GM21529 (cell line): ENCODE measurements around the gene HOXB4.

ENCODE experiments used
- ATAC-seq: cut with Tn5 transposase; IDR thresholded peaks from one replicate; pipeline ENCODE4 v1.9.1; 2021; ENCODE audit not compliant: unreplicated experiment

HOXB4 gene

DNA sequence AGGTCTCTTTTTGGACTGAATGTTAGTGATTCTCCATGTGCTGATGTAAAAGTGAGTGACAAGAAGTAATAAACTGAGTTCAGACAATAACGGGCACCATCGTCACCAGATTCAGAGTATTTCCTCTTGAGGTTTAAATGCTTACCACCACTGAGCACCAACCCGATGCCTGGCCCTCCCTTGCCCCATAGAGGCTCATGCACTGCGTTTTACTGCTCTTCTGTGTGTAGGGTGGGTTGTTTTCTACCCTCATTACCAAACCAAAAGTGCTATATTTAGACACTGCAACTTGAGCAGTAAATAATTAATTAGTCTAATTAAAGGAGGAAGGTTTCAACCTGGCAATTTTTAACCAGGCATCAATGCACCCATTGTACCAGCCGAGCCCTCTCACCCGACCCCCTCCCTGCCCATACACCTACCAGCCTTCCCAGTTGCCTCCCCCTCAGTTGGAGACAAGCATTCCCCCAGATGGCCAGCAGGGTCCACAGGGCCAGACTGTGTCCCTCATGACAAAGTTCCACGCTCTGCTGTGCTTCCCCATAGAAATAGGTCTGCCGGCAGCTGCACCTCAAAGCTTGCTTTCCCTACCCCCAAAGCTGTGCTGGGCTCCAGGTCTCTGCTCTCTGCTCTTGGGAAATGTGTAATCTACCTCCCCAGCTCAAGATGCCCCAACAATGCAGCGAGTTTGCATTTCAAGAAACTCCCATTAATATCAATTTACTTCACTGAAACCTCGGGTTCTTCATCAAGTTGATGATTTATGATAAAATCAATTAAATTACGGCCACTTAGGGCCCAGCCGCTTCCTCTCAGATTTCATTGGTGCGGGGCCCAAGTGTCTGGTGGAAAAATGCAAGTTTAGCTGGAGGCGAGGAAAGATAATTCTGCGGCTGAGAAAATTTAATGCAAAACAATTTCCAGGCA is 16.0 kb downstream of the HOXB4 start:
- ATAC-seq: no peak

DNA sequence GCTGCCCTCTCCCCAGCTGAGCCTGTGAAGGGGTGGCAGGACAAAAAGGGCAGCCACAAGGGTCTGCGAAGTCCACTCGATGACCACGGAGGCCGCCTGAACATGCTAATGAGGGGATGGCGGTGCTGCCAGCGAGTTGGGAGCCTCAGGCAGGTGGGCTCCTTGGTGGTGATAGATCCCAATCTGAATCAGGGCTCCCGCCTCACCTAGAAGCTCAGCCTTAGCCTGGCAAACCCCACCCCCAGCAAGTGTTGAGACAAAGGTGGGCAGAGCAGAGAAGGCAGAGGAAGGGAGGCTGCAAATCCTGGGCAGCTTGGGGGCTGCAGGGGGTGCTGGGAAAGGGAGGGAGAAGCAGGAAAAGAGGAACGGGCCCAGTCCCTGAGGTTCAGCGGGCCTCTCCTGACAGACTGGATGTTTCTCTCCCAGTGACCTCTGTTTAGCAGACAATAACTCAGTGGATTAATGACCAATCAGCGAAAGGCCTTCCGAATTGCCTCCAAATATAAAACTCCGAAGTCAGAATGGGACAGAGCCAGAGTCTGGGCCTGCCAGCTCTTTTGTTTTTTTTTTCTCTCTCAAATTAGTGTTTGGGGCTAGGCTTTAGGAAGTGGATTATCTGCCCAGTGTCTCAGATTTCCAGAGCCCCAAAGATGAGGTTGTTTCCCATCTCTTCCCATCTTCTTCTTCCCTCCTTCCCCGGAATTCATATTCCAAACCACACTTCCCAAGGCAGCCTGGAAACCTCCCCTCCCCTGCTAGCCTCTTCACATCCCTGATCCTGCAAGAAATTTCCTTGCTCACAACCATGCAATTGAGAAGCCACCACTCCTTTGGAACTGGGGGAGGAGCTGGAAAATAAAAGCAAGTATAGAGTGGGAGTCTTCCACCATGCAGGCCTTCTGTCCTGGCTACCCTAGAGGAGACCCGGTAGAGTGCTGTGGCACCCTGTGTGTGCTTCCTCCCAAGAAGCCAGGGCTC is 18.0 kb downstream of the HOXB4 start:
- ATAC-seq: no peak

DNA sequence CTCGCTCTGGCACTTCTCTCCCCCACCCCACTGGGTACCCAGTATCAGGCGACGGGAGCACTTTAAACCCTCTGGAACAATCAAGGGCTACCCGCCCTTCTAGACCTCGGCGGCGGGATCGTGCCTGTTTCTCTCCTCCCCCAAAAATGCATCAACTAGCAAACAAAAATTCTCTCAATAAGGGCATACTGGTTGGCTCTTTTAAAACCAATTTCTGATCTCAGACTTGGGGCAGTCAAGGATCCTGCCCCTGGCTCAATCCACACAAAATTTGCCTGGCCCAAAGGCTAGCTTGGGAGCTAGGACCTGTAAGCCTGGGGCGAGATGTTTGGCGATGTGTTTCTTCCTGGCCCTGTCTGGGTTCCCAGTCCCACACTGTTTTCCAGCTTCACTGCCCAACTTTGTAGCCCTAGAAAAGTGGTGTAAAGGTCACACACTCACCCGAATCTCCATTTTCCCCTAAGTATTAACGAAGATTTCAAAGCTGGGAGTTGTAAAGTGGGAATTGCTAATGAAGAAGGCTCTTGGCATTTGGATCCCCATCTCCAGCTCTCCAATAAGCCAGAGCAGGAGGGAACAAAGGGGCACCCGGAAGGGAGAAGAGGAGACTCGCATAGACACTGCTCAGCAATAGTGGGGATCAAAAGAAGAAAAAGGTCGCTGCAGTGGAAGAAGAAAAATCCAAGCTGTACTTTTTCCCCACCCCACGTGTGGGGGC is 18.9 kb downstream of the HOXB4 start:
- no peak for ATAC-seq

GRCh38 chr17:48558831-48559121 is 19.4 kb downstream of the HOXB4 start:
- no peak for ATAC-seq

- ATAC-seq: no peak
Observed at GRCh38 chr17:48558057-48558830, 19.9 kb downstream of the HOXB4 start.

- no peak for ATAC-seq
Observed at GRCh38 chr17:48556576-48557401, 21.4 kb downstream of the HOXB4 start.

DNA sequence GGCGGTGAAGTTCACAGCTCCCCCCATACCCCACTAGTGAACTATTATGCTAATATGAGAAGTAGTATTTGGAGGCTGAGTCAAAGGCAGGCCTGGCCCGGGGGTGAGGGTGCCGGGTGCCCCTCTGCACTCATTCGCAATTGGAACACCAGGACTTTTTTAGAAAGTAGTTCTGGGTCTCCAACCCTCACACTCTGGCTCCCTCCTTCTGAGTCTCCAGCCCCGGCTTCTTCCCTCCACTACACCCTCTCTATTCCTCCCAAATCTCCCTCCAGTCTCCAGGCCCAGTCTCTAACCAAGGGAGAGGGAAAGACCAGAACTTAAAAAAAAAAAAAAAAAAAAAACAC is 21.9 kb downstream of the HOXB4 start:
- ATAC-seq: no peak

DNA sequence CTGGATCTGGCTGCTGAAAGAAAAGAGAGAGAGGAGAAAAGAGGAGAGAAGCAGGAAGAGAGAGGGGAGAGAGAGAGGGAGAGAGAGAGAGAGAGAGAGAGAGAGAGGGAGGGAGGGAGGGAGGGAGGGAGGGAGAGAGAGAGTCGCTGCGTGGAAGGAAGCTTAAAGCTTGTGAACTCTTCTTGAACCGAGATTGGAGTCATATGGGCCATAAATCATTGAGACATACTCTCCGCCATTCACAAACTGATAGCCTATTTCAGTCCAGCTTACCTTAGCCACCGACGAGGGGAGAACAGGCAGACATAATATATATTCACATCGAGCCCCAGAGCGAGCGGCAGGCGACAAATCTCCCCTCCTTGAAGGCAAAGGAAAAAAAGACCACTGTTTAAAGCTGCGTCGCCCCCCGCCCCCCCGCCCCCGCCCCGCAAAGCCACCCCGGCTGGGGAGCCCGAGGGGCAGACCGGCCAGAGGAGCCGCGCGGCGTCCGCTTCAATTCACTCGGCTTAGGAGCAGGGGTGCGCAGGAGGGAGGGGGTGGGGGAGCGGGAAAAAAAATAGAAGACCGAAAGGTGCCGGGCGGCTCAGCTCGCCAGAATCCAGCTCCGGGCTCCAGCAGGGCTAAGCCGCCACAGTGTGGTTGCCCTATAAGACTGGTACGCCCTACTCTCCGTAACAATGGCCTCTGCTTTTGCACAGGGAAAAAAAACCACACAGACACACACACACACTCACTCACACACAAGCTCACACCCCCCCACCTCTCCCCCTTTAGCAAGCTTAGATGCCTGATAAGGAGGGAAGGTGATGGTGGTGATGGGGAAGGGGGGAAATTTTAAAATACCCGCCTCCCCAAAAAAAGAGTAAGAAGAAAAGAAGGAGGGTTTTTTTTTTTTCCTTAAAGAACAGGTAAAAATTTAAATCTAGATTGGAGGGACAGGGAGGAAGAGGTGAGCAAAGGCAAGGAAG is 22.6 kb downstream of the HOXB4 start:
- no peak for ATAC-seq

GRCh38 chr17:48554412-48555257 is 23.5 kb downstream of the HOXB4 start:
- no peak for ATAC-seq

DNA sequence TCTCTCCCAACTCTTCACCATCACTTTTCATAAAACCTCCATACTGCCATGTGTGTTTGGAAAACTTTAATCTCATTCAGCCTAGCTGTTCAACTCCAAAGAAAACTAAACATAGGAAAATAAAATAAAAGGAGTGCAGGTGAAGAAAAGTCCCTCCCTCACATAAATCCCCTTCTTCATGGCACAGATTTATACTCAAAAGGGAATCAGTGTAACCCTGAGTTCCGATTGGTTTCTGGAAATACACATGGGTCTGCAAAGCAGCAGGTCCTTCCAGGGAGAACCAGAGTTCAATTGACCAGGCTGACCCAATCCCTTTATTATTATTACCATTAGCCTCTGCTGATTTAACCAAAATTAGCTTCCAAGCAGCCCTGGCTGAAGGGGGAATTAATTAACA is 24.3 kb downstream of the HOXB4 start:
- ATAC-seq: no peak

DNA sequence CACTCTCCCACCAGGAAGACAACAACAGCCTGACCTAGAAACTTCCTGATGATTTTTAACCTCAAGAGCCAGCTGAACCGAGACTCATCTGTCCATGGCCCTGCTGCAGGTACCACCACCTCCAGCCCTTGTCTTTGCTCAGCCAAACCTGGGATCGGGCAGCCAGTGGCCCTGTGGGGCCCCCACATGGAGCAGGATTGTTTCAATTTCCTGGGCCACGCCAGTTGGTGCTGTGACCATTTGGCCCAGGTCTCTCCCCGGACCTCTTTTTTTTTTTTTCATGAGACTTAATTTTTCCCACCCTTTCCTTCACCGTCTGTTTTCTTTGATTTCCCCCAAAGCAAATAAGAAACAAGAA is 25.0 kb downstream of the HOXB4 start:
- ATAC-seq: no peak

DNA sequence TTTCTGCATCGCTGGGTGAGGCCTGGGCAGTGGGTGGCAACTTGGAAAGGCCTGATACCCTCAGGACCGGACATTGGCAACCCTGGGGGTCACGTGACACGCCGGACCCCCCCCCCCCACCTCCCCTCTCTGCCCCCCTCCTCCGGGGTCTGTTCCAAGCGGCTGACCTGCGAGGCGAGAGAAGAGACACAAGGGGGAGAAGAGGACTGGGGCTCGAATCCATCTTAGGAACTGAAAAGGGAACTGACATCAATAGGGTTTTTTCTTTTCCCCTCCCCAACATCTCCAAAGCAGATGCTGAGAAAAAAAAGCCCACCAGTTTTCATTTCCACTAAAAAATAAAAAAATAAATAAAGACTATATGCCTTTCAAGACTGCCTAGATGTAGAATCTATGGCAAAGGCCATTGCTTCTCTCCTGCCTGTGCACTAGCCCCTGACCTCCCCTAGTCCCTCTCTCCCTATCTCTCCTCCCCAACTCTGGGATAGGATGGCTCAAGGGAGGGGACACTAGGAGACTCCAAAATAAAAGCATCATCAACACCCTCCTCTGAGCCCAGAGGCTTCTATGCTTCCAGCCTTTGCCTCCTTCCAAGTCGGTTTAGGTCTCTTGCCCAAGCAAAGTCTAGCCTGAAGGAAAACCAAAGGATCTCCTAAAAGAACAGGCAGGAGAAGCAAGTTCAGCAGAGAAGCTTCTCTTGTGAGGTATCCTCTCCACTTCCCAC is 25.5 kb downstream of the HOXB4 start:
- ATAC-seq: no peak

DNA sequence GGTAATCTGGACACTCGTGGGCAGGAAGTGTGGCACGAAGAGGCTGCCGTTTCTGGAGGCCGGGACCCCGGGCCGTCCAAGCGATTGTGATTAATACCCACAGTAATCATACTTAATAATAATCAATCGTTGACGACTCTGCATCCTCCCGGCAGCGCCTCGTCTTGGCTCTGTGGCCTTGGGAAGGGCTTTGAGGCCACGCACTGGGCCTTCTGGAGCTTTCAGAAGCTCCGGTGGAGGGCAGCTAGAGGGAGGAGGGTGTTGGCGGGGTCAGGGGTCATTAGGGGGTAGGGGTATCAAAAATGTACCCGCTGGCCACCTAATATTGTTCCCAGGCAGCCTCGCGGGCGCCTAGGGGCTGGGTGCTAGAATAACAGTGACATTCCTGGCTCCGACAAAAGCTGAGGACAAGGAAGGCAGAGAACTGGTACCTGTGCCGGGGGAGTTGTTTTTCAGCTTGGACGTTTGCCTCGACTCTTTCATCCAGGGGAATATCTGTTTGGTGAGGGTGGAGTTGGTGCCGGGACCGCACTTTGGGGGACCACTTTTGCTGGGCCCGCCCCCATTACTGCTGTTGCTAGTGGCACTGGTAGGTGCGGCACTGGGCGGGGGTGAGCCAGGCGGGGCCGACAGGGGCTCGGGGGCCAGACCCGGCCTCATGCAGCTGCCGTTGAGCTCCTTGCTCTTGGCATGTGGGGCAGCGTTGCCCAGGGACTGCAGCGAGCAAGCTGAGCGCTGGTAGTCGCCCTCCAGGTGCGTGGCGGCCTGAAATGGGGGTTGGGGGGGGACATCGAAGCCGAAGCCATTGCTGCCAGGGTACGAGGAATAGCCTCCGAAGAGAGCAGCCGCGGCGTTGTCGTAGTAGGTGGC is 26.3 kb downstream of the HOXB4 start:
- ATAC-seq: no peak

- no peak for ATAC-seq
Observed at GRCh38 chr17:48551214-48551555, 27.0 kb downstream of the HOXB4 start.

DNA sequence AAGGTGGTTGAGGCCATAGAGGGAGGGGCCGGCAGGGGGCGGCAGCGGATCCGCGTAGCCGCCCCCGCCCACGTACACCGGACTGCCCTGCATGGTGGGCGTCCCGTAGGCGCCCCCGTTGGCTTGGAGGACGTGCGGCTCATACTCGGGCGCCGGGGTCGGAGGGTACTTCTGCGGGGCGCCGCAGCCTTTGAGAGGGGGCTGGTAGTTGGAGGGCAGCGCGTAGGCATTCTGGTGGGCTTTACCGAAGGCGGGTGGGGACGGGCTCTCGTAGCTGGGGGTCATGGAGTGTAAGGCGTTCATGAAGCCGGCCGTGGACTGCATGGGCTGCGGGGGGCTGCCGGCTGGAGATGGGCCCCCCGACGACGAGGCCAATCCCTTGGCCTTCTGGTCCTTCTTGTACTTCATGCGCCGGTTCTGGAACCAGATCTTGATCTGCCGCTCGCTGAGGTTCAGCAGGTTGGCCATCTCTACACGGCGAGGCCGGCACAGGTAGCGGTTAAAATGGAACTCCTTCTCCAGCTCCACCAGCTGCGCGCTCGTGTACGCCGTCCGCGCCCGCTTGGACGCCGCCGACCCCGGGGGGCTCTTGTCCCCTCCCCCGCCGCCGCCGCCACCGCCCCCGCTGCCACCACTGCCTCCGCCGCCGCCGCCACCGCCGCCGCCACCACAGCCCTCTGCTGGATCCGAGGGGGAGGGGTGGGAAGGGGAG is 27.5 kb downstream of the HOXB4 start:
- no peak for ATAC-seq
